ENCODE measurements around the gene GABRG3. TPM values are rescaled to one million over a fixed set of nuclear protein-coding genes. Genes with fewer than 3 reads are reported as not detected.

The GABRG3 gene
- total RNA-seq, 1 donor from 2014 or later: 0.54 TPM

- no peak overlapping the region for H3K4me2 ChIP-seq (ENCODE audit: low read length)
- no peaks in the 10 kb centered on the region for H3K27me3 ChIP-seq (ENCODE audit: insufficient read depth, low read length)
- H3K4me3 Mint-ChIP-seq (ENCODE audit: unreplicated experiment): no peak overlapping the region
- no peak overlapping the region for H2AFZ ChIP-seq (ENCODE audit: low read depth, low read length)
- H3K9ac ChIP-seq (ENCODE audit: low read length): no peak overlapping the region
- no peaks in the 10 kb centered on the region for H3K9me3 ChIP-seq (ENCODE audit: insufficient read depth, low read depth, low read length)
- DNase-seq (ENCODE audit: low read depth) (no peak), FAIRE-seq (no peak)
- no peak overlapping the region for H3K27ac ChIP-seq (ENCODE audit: low read depth, low read length)
- H3K36me3 Mint-ChIP-seq (ENCODE audit: low read depth, unreplicated experiment): no peaks in the 10 kb centered on the region
- H4K20me1 ChIP-seq (ENCODE audit: insufficient read depth, low read length): no peaks in the 10 kb centered on the region
- no peak overlapping the region for H3K4me3 ChIP-seq (ENCODE audit: insufficient read depth, low read depth, low read length)
- no peaks in the 10 kb centered on the region for H3K9me3 Mint-ChIP-seq (ENCODE audit: unreplicated experiment)
- H3K36me3 ChIP-seq (ENCODE audit: insufficient read depth, low read length): no peaks in the 10 kb centered on the region
- H3K79me2 ChIP-seq (ENCODE audit: insufficient read depth, low read length): no peaks in the 10 kb centered on the region
- no peaks in the 10 kb centered on the region for H3K27me3 Mint-ChIP-seq (ENCODE audit: low read depth, unreplicated experiment)
- H3K4me1 ChIP-seq (ENCODE audit: insufficient read depth, low read length): peaks cover 10% of the 10 kb centered on the region
- no peak for TF ChIP-seq CTCF (IDR thresholded peaks at IDR 0.05; ENCODE audit: insufficient read depth, low read depth, low read length)
- no peak for TF ChIP-seq EZH2 (IDR thresholded peaks at IDR 0.05; ENCODE audit: insufficient read depth, low read length)
- no peak overlapping the region for H3K27ac Mint-ChIP-seq (ENCODE audit: unreplicated experiment)
- H3K4me1 Mint-ChIP-seq (ENCODE audit: low read depth, unreplicated experiment): peaks cover 5% of the 10 kb centered on the region
Observed at GRCh38 chr15:27223179-27223578, 252.2 kb downstream of the GABRG3 start.

GRCh38 chr15:27231811-27232210 is 260.8 kb downstream of the GABRG3 start:
- Histone ChIP-seq H3K79me2 (ENCODE audit: insufficient read depth, low read length) (no peaks in the 10 kb centered on the region), H3K27me3 (ENCODE audit: insufficient read depth, low read length) (no peaks in the 10 kb centered on the region), H3K4me1 (ENCODE audit: insufficient read depth, low read length) (no peaks in the 10 kb centered on the region), H3K9ac (ENCODE audit: low read length) (no peak overlapping the region), H3K9me3 (ENCODE audit: insufficient read depth, low read depth, low read length) (no peaks in the 10 kb centered on the region), H4K20me1 (ENCODE audit: insufficient read depth, low read length) (no peaks in the 10 kb centered on the region), H3K4me2 (ENCODE audit: low read length) (no peak overlapping the region), H2AFZ (ENCODE audit: low read depth, low read length) (no peak overlapping the region), H3K36me3 (ENCODE audit: insufficient read depth, low read length) (no peaks in the 10 kb centered on the region), H3K27ac (ENCODE audit: low read depth, low read length) (no peak overlapping the region), H3K4me3 (ENCODE audit: insufficient read depth, low read depth, low read length) (no peak overlapping the region)
- DNase-seq (ENCODE audit: low read depth) (no peak), FAIRE-seq (no peak)
- H3K9me3 Mint-ChIP-seq (ENCODE audit: unreplicated experiment): no peaks in the 10 kb centered on the region
- no peaks in the 10 kb centered on the region for H3K4me1 Mint-ChIP-seq (ENCODE audit: low read depth, unreplicated experiment)
- H3K4me3 Mint-ChIP-seq (ENCODE audit: unreplicated experiment): no peak overlapping the region
- no peak overlapping the region for H3K27ac Mint-ChIP-seq (ENCODE audit: unreplicated experiment)
- TF ChIP-seq EZH2 (IDR thresholded peaks at IDR 0.05; ENCODE audit: insufficient read depth, low read length): no peak
- TF ChIP-seq CTCF (IDR thresholded peaks at IDR 0.05; ENCODE audit: insufficient read depth, low read depth, low read length): no peak
- no peaks in the 10 kb centered on the region for H3K36me3 Mint-ChIP-seq (ENCODE audit: low read depth, unreplicated experiment)
- peaks cover 3% of the 10 kb centered on the region for H3K27me3 Mint-ChIP-seq (ENCODE audit: low read depth, unreplicated experiment)

GRCh38 chr15:27232876-27233275 is 261.9 kb downstream of the GABRG3 start:
- no peak overlapping the region for H3K4me3 ChIP-seq (ENCODE audit: insufficient read depth, low read depth, low read length)
- H3K9me3 ChIP-seq (ENCODE audit: insufficient read depth, low read depth, low read length): no peaks in the 10 kb centered on the region
- H3K36me3 ChIP-seq (ENCODE audit: insufficient read depth, low read length): no peaks in the 10 kb centered on the region
- Mint-ChIP-seq H3K4me3 (ENCODE audit: unreplicated experiment) (no peak overlapping the region), H3K36me3 (ENCODE audit: low read depth, unreplicated experiment) (no peaks in the 10 kb centered on the region), H3K27ac (ENCODE audit: unreplicated experiment) (no peak overlapping the region), H3K27me3 (ENCODE audit: low read depth, unreplicated experiment) (peaks cover 9% of the 10 kb centered on the region), H3K4me1 (ENCODE audit: low read depth, unreplicated experiment) (no peaks in the 10 kb centered on the region), H3K9me3 (ENCODE audit: unreplicated experiment) (no peaks in the 10 kb centered on the region)
- no peaks in the 10 kb centered on the region for H3K79me2 ChIP-seq (ENCODE audit: insufficient read depth, low read length)
- H4K20me1 ChIP-seq (ENCODE audit: insufficient read depth, low read length): no peaks in the 10 kb centered on the region
- no peak for DNase-seq (ENCODE audit: low read depth)
- no peak overlapping the region for H3K27ac ChIP-seq (ENCODE audit: low read depth, low read length)
- no peak overlapping the region for H3K9ac ChIP-seq (ENCODE audit: low read length)
- no peak for FAIRE-seq
- TF ChIP-seq EZH2 (IDR thresholded peaks at IDR 0.05; ENCODE audit: insufficient read depth, low read length): no peak
- no peak overlapping the region for H3K4me2 ChIP-seq (ENCODE audit: low read length)
- H3K4me1 ChIP-seq (ENCODE audit: insufficient read depth, low read length): no peaks in the 10 kb centered on the region
- H2AFZ ChIP-seq (ENCODE audit: low read depth, low read length): no peak overlapping the region
- no peaks in the 10 kb centered on the region for H3K27me3 ChIP-seq (ENCODE audit: insufficient read depth, low read length)

All from astrocyte (in vitro differentiated cells and primary cell).